NCI-H187 (cell line): Measurements from ENCODE around the gene SPEN.
"Not testable (repeated sequence)": the region's sequence is repeated elsewhere in the genome, so short reads cannot be mapped to it uniquely, and the experiment has no call there.

Source experiments
- DNase-seq, 2 experiments: peaks; one replicate each; lab custom pipeline; 2025; lab: John Stamatoyannopoulos, UW

Gene SPEN

GRCh38 chr1:15896841-15897610 lies 49.5 kb downstream of the SPEN start:
- not testable (repeated sequence) for DNase-seq

GRCh38 chr1:15899266-15899665 lies 51.8 kb downstream of the SPEN start:
- DNase-seq, result no peak

GRCh38 chr1:15900662-15901279 lies 53.3 kb downstream of the SPEN start:
- no peak for DNase-seq

- no peak for DNase-seq
Observed at GRCh38 chr1:15902882-15903281, 55.4 kb downstream of the SPEN start.

- no peak for DNase-seq
Observed at GRCh38 chr1:15908597-15908996, 61.1 kb downstream of the SPEN start.

GRCh38 chr1:15911141-15911540 lies 63.6 kb downstream of the SPEN start:
- DNase-seq, result no peak

GRCh38 chr1:15911927-15912326 lies 64.4 kb downstream of the SPEN start:
- no peak for DNase-seq

- not testable (repeated sequence) for DNase-seq
Observed at GRCh38 chr1:15913607-15914006, 66.1 kb downstream of the SPEN start.

GRCh38 chr1:15915991-15916390 lies 68.5 kb downstream of the SPEN start:
- no peak for DNase-seq

GRCh38 chr1:15916417-15916816 lies 68.9 kb downstream of the SPEN start:
- no peak for DNase-seq

GRCh38 chr1:15916916-15917315 lies 69.4 kb downstream of the SPEN start:
- no peak for DNase-seq

GRCh38 chr1:15918962-15919715 lies 71.6 kb downstream of the SPEN start:
- no peak for DNase-seq

- no peak for DNase-seq
Observed at GRCh38 chr1:15923241-15923640, 75.7 kb downstream of the SPEN start.

- not testable (repeated sequence) for DNase-seq
Observed at GRCh38 chr1:15926448-15926847, 78.9 kb downstream of the SPEN start.

- DNase-seq, result no peak
Observed at GRCh38 chr1:15928971-15929965, 81.8 kb downstream of the SPEN start.

- DNase-seq, result no peak
Observed at GRCh38 chr1:15931401-15931800, 83.9 kb downstream of the SPEN start.

- no peak for DNase-seq
Observed at GRCh38 chr1:15931884-15932283, 84.4 kb downstream of the SPEN start.

- DNase-seq, result no peak
Observed at GRCh38 chr1:15932612-15933011, 85.1 kb downstream of the SPEN start.

GRCh38 chr1:15933684-15934083 lies 86.2 kb downstream of the SPEN start:
- DNase-seq, result no peak

- DNase-seq, result no peak
Observed at GRCh38 chr1:15934211-15935055, 86.9 kb downstream of the SPEN start.
